ENCODE data around the gene NAXE. TPM values are rescaled to one million over a fixed set of nuclear protein-coding genes. Genes with fewer than 3 reads are reported as not detected.

Gene NAXE
- total RNA-seq, 1 donor from 2014 or later = 48.5 TPM

GRCh38 chr1:156582388-156583017 lies 9.1 kb upstream of the NAXE start:
- FAIRE-seq = no peak
- H3K9me3 Mint-ChIP-seq (ENCODE audit: unreplicated experiment) = no peaks in the 10 kb centered on the region

GRCh38 chr1:156583821-156584622 lies 7.6 kb upstream of the NAXE start:
- Histone ChIP-seq H4K20me1 (ENCODE audit: insufficient read depth, low read length) (no peaks in the 10 kb centered on the region), H3K36me3 (ENCODE audit: insufficient read depth, low read length) (no peaks in the 10 kb centered on the region), H2AFZ (ENCODE audit: low read depth, low read length) (no peak overlapping the region), H3K79me2 (ENCODE audit: insufficient read depth, low read length) (no peaks in the 10 kb centered on the region), H3K9ac (ENCODE audit: low read length) (no peak overlapping the region), H3K4me1 (ENCODE audit: insufficient read depth, low read length) (no peaks in the 10 kb centered on the region), H3K27ac (ENCODE audit: low read depth, low read length) (no peak overlapping the region), H3K4me2 (ENCODE audit: low read length) (no peak overlapping the region), H3K4me3 (ENCODE audit: insufficient read depth, low read depth, low read length) (no peak overlapping the region), H3K27me3 (ENCODE audit: insufficient read depth, low read length) (no peaks in the 10 kb centered on the region), H3K9me3 (ENCODE audit: insufficient read depth, low read depth, low read length) (no peaks in the 10 kb centered on the region)
- peaks cover 20% of the 10 kb centered on the region for H3K27me3 Mint-ChIP-seq (ENCODE audit: low read depth, unreplicated experiment)
- H3K9me3 Mint-ChIP-seq (ENCODE audit: unreplicated experiment) = no peaks in the 10 kb centered on the region
- FAIRE-seq (no peak), DNase-seq (ENCODE audit: low read depth) (peak; percentile 60)
- H3K36me3 Mint-ChIP-seq (ENCODE audit: low read depth, unreplicated experiment) = no peaks in the 10 kb centered on the region
- H3K4me1 Mint-ChIP-seq (ENCODE audit: low read depth, unreplicated experiment) = no peaks in the 10 kb centered on the region
- TF ChIP-seq EZH2 (IDR thresholded peaks at IDR 0.05; ENCODE audit: insufficient read depth, low read length) = no peak
- TF ChIP-seq CTCF (IDR thresholded peaks at IDR 0.05; ENCODE audit: insufficient read depth, low read depth, low read length) = peak; percentile 87
- no peak overlapping the region for H3K27ac Mint-ChIP-seq (ENCODE audit: unreplicated experiment)
- no peak overlapping the region for H3K4me3 Mint-ChIP-seq (ENCODE audit: unreplicated experiment)

More at GRCh38 chr1:156582388-156583017, 9.1 kb upstream of the NAXE start:
- no peak overlapping the region for H3K4me3 ChIP-seq (ENCODE audit: insufficient read depth, low read depth, low read length)
- H3K27ac ChIP-seq (ENCODE audit: low read depth, low read length) = no peak overlapping the region
- Mint-ChIP-seq H3K27ac (ENCODE audit: unreplicated experiment) (no peak overlapping the region), H3K27me3 (ENCODE audit: low read depth, unreplicated experiment) (peaks cover 26% of the 10 kb centered on the region), H3K4me1 (ENCODE audit: low read depth, unreplicated experiment) (peaks cover 3% of the 10 kb centered on the region), H3K36me3 (ENCODE audit: low read depth, unreplicated experiment) (no peaks in the 10 kb centered on the region), H3K4me3 (ENCODE audit: unreplicated experiment) (no peak overlapping the region)
- H3K4me1 ChIP-seq (ENCODE audit: insufficient read depth, low read length) = no peaks in the 10 kb centered on the region
- H3K27me3 ChIP-seq (ENCODE audit: insufficient read depth, low read length) = no peaks in the 10 kb centered on the region
- H3K9ac ChIP-seq (ENCODE audit: low read length) = no peak overlapping the region
- no peaks in the 10 kb centered on the region for H4K20me1 ChIP-seq (ENCODE audit: insufficient read depth, low read length)
- H3K79me2 ChIP-seq (ENCODE audit: insufficient read depth, low read length) = no peaks in the 10 kb centered on the region
- no peak for TF ChIP-seq CTCF (IDR thresholded peaks at IDR 0.05; ENCODE audit: insufficient read depth, low read depth, low read length)
- no peak for TF ChIP-seq EZH2 (IDR thresholded peaks at IDR 0.05; ENCODE audit: insufficient read depth, low read length)
- no peak overlapping the region for H3K4me2 ChIP-seq (ENCODE audit: low read length)
- H3K9me3 ChIP-seq (ENCODE audit: insufficient read depth, low read depth, low read length) = no peaks in the 10 kb centered on the region
- no peaks in the 10 kb centered on the region for H3K36me3 ChIP-seq (ENCODE audit: insufficient read depth, low read length)
- DNase-seq (ENCODE audit: low read depth) = no peak
- H2AFZ ChIP-seq (ENCODE audit: low read depth, low read length) = no peak overlapping the region

- H3K36me3 Mint-ChIP-seq (ENCODE audit: low read depth, unreplicated experiment) = no peaks in the 10 kb centered on the region
- peaks cover 19% of the 10 kb centered on the region for H3K27me3 Mint-ChIP-seq (ENCODE audit: low read depth, unreplicated experiment)
- no peak for FAIRE-seq
- H3K9me3 Mint-ChIP-seq (ENCODE audit: unreplicated experiment) = no peaks in the 10 kb centered on the region
- Histone ChIP-seq H3K27ac (ENCODE audit: low read depth, low read length) (no peak overlapping the region), H3K4me1 (ENCODE audit: insufficient read depth, low read length) (no peaks in the 10 kb centered on the region), H3K9me3 (ENCODE audit: insufficient read depth, low read depth, low read length) (no peaks in the 10 kb centered on the region), H2AFZ (ENCODE audit: low read depth, low read length) (no peak overlapping the region), H3K9ac (ENCODE audit: low read length) (no peak overlapping the region), H3K4me3 (ENCODE audit: insufficient read depth, low read depth, low read length) (no peak overlapping the region), H3K79me2 (ENCODE audit: insufficient read depth, low read length) (no peaks in the 10 kb centered on the region), H3K36me3 (ENCODE audit: insufficient read depth, low read length) (no peaks in the 10 kb centered on the region), H3K27me3 (ENCODE audit: insufficient read depth, low read length) (no peaks in the 10 kb centered on the region), H4K20me1 (ENCODE audit: insufficient read depth, low read length) (no peaks in the 10 kb centered on the region), H3K4me2 (ENCODE audit: low read length) (no peak overlapping the region)
- no peak for DNase-seq (ENCODE audit: low read depth)
- TF ChIP-seq EZH2 (IDR thresholded peaks at IDR 0.05; ENCODE audit: insufficient read depth, low read length) (no peak), CTCF (IDR thresholded peaks at IDR 0.05; ENCODE audit: insufficient read depth, low read depth, low read length) (no peak)
- no peak overlapping the region for H3K27ac Mint-ChIP-seq (ENCODE audit: unreplicated experiment)
- no peak overlapping the region for H3K4me3 Mint-ChIP-seq (ENCODE audit: unreplicated experiment)
- H3K4me1 Mint-ChIP-seq (ENCODE audit: low read depth, unreplicated experiment) = no peaks in the 10 kb centered on the region
Observed at GRCh38 chr1:156584813-156585212, 6.8 kb upstream of the NAXE start.
